GM18867 (cell line): ENCODE measurements around the gene TTC23.

Experiments
- ATAC-seq: cut with Tn5 transposase; IDR thresholded peaks from one replicate; pipeline ENCODE4 v1.9.1; 2021; ENCODE audit warnings: mild to moderate bottlenecking, moderate library complexity; ENCODE audit not compliant: unreplicated experiment

Gene TTC23

DNA sequence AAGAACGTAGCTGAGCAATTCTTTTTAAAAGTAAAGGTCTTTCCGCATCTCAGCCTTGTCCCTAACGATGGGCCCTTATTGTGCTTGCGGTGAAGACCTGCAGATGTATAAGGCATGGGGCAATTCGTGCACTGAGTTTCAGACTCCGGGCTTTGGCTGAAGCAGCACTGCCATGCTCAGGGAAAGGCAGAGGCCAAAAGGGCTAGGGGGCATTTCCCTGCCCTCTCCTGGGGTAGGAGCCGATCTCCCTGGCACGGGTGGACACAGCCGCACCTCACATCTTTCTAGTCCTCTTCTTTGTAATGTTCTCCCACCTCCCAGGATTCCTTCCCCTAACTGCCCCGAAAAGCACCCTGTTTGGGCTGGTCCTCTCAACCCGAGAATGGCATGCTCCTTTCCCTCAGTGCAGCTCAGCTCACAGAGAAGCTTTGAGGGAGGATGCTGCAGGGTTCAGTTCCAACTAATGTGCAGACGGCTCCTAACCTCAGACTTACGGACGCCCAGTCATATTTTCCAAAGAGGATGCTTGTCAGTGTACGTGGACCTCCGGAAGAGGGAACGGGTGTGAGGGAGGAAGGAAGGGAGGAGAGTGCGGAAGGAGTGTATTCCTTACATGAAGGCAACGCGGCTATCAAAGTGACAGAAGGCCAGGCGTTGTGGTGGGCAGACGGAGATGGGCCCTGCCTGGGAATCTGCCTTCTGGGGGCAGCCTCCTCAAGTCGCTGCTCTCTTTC is 83.3 kb downstream of the TTC23 start:
- ATAC-seq: no peak

DNA sequence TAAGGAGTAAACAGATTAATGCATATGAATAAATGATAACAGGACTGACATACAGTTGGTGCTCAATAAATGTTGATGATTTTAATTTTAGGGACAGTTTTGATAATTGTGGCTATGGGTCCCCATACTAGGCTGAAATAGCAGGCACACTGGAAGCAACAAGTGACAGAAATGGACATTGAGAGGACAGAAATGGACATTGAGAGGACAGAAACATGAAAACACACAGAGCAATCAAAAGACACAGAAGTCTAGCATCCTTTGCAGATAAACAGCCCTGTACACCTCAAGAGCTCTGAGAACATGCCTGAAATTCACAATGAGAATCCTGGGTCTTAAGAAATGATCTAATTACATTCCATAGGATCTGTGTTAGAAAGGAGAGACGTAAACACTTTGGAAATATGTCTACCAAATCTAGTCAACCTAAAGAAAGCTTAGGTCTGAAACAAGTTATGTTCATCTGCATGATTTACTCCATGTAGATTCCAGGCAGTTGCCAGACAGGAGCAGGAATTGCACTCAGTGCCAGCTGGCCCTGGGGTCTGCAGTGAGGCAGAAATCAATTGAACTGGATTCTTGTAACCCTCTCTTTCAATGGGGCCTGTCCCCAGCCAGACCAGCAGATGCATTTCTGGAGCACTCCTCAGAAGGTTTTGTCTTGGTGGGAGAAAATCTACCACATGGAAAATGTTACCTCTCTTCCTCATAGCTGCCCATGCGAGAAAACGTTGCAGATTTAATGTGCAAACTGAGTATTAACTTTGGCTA is 84.2 kb downstream of the TTC23 start:
- no peak for ATAC-seq

DNA sequence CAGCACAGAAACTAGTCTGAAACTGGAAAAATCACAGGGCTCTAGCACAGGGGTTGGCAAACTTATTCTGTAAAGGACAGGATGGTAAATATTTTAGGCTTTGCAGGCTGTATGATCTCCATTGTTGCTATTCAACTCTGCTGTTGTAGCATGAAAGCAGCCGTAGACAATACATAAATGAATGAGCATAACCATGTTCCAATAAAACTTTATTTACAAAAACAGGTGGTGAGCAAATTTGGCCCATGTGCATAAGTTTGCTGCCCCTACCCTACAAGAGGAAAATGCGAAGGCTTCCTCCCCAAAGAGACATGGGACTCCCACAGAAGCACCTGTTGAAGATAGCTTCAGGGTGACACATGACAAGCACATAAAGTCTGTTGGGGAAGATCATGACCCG is 85.3 kb downstream of the TTC23 start:
- no peak for ATAC-seq

DNA sequence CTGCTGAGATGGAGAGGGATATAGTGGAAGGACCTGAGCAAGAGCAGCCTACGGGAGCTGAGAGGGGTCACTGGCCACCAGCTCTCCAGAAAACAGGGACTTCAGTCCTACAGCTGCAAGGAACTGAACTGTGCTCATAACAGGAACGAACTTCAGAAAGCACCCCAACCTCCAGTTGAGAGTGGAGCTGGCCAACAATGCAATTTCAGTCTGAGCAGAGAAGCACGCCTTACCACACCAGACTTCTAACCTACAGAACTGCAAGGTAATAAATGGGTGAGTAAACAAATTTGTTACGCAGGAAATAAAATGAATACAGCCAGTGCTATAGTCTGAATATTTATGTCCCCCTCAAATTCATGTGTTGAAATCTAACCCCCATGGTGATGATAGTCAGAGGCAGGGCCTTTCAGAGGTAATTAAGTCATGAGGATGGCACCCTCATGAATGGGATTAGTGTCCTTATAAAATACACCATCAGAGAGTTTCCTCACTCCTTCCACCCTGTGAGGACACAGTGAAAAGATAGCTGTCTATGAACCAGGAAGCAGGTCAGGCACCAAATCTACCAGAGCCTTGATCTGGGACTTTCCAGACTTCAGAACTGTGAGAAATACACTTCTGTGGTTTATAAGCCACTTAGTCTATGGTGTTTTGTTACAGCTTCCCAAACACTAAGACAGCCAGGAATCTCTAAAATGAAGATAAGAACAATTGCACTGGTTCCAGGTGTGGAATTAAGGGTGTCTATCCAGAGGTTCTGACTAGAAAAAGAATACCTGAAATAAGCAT is 85.9 kb downstream of the TTC23 start:
- ATAC-seq: no peak

DNA sequence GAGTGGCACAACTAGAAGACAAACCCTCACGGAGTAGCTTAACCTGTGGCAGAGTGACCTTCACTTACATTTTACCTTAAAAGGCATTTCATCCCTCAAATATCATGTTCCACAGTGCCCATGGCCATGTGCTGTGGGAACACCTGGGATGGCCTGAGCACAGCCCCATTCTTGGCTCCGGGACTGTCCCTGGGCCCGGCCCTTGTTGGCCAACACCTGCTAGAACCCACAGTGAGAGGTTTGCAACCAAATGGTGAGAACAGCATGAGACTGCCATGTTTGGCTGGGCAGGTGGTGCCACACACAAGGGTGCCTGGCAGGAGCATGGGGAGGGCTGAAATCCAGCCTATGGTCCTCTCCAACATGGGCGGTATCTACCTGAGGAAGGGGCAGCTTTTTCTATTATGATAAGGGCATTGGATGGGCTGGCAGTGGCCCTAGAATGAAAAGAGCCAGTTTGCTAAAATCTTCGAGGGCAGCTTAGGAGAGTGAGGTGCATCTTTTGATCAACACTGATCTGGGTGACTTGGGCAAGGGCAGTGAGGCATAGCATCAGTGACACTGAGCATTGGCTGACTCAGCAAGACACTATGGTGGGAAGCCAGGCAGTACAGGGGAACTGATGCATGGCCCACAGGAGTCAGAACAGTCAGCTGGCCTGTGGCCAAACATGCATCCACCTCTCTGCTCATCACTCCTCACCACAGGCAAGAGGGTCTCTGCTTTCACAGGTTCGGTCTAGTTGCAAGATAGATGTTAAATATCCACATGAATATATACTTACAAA is 90.6 kb downstream of the TTC23 start:
- no peak for ATAC-seq

DNA sequence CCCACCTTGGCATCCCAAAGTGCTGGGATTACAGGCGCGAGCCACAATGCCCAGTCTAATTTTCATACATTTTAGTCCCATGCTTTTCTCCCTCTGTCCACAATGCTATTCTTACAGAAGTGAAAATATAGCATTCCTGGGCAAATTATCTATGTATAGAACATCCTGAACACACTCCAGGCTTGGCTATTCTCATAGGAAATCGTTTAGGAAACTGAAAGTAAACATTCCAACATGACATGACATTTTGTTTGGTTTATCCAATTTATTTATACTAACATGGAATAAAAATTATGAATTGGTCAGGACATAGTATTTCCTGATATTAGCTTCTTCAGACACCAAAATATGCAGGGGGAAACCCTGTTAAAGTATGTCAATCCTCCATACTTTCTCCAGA is 91.9 kb downstream of the TTC23 start:
- no peak for ATAC-seq

DNA sequence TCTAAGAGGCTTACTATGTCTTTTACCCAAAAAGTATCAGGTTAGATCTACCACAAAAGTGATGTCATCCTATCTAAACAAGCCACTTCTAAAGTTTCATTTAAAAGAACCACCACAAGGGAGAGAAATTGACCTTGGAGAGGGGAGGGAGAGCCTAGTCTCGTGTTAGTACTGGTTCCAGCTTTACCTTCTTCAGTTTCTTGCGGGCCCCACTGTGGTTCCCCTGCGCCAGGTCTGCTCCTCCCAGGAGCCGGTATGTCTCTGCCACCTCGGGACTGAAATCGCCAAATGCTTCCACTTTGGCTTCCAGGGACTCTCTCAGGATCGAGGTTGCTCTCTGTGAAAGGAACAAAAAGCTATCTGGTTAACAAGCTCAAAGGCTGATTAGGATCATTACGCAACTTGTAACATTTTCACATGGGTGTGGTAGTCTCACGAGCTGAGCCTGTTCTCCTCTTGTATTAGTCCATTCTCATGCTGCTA is 93.4 kb downstream of the TTC23 start:
- ATAC-seq: no peak

DNA sequence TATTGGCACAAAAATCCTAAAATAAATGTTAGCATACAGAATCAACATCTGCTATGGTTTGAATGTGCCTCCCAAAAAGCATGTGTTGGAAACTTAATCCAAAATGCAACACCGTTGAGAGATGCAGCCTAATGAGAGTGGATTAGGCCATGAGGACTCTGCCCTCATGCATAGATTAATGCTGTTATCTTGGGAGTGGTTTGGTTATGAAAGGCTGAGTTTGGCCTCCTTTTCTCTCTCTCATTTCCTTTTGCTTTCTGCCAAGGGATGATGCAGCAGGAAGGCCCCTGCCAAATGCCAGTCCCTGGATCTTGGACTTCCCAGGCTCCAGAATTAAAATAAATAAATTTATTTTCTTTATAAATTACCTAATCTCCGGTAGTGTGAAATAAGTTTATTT is 95.1 kb downstream of the TTC23 start:
- no peak for ATAC-seq

DNA sequence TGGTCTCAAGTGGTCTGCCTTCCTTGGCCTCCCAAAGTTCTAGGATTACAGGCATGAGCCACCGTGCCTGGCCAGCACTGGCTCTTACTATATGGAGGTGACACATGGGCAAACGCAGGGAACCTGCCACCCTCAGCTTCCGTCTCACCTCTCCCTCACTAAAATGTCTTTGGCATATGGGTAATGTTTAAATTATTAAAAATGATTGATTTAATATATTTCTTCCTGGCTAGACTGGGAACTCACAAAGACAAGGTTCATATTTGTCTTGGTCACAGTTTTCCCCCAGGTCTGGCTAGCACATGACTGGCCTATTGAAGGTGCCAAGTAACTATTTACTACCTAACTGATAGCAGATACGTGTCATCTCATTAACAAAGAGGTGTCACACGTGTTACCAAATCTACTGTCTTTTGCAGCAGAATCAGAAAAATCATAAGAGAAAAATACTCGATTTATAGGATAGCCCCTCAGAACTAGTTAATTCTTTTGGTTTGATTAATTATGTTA is 96.3 kb downstream of the TTC23 start:
- no peak for ATAC-seq

DNA sequence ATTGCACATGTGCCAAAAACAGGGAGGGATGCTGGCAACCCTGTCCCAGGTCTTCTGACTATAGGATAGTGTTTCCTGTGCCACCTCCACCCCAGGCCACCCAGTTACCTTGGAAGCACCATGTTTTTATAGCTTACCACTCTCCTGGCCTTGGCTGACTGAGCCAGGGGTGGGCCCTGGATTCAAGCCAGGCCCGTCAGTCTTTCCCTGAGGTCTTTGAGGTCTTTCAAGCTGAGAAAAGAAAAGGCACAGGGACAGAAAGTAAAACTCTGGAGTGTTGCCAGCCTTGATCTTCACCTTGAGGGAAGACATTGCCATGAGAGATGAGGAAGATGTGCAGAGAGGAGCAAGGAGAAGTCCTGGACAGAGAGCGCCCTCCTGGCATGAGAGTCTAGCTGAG is 98.2 kb downstream of the TTC23 start:
- ATAC-seq: no peak

DNA sequence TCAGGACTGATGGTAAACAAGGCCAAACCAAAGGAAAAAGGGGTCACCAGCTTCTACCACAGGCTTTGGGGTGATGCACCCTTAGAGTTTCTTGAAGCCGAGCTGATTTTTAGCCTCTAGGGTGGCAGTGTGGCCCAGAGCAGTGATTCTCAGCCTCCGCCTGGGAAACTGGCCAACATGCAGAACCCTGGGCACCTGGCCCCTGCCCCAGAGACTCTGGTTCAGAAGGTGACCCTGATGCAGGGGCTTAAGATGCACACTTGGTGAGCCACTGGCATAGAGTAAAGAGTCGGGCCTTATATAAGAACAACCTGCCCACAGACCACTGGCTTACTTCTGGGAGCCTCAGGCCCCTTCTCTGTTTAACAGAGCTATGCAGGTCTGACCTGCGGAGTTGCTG is 100.0 kb downstream of the TTC23 start:
- ATAC-seq: no peak

DNA sequence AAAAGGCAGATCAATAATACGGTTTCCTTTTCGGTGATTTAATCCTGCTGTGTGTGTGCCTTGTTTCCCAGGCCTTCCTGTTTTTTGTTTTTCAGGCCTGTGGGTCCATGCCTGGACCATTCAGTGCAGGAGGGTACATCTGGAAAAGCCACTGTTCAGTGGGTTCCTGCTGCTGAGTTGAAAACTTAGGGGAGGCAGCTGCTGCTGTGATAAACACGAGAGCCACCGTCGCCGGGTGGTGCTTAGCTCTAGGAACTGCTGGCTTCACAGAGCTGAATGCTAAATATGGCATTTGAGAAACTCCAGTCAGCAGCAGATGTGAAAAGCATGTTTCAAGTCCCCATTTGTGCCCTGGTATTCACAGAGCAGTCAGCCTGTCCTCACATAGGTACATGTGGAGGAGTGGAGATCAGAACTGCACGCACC is 100.5 kb downstream of the TTC23 start:
- ATAC-seq: no peak

DNA sequence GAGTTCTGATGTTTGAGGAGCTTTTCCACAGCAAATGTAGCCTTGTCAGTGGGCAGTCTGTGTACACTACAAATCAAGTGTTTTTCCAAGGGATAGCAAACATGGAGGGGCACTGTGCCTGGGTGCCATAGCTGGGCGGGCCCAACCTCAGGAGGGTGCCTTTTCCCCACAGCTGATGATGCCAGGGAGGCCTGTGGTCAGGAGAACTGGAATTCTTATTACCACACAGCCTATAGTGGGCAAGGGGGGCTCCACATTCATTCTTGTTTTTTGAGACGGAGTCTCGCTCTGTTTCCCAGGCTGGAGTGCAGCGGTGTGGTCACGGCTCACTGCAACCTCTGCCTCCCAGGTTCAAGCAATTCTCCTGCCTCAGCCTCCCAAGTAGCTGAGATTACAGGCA is 102.7 kb downstream of the TTC23 start:
- no peak for ATAC-seq

DNA sequence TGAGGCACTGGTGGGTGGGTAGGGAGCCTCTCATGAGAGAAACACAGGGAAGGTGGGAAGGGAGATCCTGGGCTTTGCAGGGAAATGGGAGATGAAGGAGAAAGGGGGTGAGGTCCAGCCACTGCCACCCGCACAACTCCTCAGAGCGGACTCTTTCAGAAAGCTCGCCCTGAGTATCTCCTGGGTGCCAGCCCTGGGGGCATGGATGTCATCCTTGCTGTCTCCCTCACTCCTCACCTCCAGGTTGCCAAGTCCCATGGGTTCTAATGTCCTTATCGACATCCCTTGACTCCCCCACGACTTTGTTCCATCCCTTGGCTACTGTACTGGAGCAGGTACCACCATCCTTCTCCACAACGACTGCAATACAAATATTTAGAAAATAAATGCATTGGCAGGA is 103.6 kb downstream of the TTC23 start:
- ATAC-seq: no peak

DNA sequence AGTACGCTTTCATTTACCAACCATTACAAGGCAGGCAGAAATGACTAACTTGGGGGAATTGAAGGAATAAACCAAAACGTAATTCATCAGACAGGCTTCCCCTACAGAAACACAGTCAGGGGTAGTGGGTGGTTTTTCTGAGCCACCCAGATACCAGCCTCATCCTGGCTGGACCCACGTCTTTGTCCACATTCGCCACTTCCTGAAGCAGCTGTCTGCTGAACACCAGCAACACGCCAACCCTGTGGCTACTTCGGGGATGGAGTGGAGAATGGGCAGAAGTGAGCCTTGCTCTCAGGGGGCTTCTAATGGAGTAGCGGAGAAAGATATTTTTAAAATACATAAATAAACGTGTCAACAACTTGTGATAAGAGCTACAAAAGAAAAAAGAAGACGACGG is 104.4 kb downstream of the TTC23 start:
- ATAC-seq: no peak

DNA sequence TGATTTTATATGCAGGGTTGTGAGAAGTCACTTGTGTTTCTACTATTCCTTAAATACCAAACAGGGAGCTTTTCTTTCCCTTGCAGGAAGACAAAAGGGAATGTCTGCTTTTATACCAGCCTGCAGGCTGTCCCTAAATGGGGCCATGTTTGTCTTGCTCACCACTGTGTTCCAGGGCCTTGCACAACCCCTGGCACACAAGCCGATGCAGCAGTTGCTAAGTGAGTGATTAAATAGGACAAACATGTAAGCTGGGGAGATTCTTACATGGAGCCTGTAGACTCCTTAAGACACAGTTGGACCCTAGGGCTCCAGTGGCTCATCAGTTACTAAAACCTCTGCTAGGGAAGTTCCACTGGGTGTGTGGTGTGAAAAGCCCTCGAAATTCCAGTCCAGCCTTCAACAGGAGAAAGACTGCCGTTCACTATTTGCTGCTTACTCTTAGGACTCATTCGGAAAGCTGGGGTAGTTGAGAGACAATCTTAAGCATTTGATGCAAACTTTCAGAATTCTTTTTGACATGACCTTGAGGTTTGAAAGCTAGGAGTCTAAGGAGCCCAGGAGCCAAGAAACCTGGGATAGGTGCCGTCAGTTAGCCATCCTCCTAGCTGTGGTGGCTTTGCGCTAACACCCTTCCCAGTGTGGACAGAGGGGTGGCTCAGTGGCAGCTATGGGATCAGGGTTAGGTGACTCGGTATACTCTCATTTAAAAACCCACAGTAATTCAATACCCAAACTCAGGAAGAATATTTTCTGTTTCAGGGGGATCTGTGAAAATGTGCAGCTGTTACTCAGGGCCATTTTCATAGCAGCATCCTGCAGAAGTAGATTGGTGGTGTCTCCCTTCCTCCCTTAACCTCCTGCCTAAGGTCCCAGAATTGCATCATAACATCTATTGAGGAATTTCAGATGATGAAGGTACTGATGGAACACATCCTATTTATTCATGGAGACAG is 105.4 kb downstream of the TTC23 start:
- no peak for ATAC-seq

DNA sequence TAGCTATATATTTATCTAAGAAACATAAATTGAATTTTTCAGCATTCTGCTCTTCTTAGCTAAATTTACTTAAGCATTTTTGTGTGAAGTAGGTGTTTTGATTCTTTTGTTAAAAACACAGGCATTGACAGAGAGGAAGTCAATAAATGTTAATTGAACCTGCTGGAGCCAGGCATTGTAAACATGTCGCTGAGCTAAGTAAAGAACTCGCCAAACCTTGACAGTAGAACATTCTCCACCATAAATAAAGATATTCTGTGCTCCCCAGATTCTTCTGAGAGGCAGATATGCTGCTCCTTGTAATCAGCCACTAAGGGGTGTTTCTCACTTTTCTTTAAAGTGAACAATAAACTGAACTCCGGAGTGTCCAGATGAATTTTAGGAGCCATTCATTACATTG is 106.1 kb downstream of the TTC23 start:
- no peak for ATAC-seq

DNA sequence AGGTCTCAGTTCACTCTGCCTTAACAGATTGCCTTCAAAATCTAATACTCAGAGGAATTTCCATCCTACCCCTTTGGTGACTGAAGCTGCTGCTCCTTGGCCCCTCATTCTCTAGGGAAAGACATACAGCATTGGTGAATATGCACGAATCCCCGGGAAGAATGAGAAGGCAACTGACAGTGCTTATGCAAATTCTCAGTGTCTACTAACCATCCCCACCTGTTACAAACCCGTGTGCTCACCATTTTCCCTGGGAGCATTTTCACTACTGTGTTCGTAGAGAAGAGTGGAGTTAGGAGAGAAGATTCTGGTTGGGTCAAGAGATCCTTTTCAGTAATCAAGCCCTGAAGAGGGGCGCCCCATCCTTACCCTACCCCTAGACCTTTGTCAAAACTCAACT is 106.8 kb downstream of the TTC23 start:
- ATAC-seq: no peak

DNA sequence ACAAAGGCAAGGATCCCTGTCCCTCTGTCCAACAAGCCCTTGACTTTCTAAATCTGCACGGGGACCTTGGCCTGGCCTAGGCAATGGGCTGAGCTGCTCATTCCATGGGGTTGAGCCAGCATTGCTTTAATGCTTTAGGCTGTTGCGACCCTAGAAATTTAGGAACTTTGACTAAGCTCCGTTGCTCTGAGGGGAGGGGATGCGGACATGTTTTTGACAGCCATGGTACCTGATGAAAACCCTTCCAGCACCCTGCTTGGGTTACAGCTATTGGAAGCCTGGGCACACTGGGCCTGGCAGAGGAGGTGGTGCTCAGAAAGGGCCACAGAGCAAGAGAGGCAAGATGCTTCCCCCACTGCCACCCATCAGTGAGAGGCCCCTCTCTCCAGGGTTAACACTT is 107.4 kb downstream of the TTC23 start:
- ATAC-seq: no peak

DNA sequence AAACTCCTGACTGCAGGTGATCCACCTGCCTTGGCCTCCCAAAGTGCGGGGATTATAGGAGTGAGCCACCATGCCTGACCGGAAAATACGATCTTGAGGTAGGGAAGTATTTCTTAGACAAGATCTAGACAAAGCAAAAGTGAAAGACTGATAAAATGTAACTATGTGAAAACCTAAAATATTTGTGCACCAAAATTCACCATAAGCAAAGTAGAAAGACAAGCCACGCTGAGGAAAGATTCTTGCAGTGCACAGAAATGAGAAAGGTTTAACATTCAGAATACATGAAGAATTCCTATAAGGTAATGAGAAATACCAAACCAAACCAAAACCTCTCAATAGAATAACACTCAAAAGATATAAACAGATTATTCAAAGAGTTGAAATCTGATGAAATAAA is 108.8 kb downstream of the TTC23 start:
- no peak for ATAC-seq
